ENCODE results near the gene TGFBR3.

- TF ChIP-seq, protein P1, sequence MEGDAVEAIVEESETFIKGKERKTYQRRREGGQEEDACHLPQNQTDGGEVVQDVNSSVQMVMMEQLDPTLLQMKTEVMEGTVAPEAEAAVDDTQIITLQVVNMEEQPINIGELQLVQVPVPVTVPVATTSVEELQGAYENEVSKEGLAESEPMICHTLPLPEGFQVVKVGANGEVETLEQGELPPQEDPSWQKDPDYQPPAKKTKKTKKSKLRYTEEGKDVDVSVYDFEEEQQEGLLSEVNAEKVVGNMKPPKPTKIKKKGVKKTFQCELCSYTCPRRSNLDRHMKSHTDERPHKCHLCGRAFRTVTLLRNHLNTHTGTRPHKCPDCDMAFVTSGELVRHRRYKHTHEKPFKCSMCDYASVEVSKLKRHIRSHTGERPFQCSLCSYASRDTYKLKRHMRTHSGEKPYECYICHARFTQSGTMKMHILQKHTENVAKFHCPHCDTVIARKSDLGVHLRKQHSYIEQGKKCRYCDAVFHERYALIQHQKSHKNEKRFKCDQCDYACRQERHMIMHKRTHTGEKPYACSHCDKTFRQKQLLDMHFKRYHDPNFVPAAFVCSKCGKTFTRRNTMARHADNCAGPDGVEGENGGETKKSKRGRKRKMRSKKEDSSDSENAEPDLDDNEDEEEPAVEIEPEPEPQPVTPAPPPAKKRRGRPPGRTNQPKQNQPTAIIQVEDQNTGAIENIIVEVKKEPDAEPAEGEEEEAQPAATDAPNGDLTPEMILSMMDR (IDR thresholded peaks at IDR 0.05; ENCODE audit: borderline replicate concordance, extremely low read depth, low read length, poor library complexity, severe bottlenecking) = no peak
- no peak for TF ChIP-seq EZH2 (IDR thresholded peaks at IDR 0.05; ENCODE audit: borderline replicate concordance, low read depth, low read length, severe bottlenecking)
Observed at GRCh38 chr1:91697416-91697815, 188.5 kb downstream of the TGFBR3 start.

All from DND-41 (cell line).